H1 (cell line): Measurements from ENCODE around the gene NRXN3.

Experiments
- EZH2 ChIP-seq: fragments of 200-600 bp; sonication (generic); IDR thresholded peaks from 2 replicates; pipeline ENCODE4 v1.7.1; 2012; ENCODE audit warnings: low read depth, mild to moderate bottlenecking, moderate library complexity, low read length, inconsistent platforms; ENCODE audit not compliant: severe bottlenecking
- POLR2A ChIP-seq, 2 experiments: IDR thresholded peaks; 1 replicate in 1 of 2; 2 replicates in 1 of 2; pipeline ENCODE4 v1.6.1; 2011; ENCODE audit warnings: low read depth in 2 of 2, low read length in 2 of 2, mild to moderate bottlenecking in 2 of 2; ENCODE audit errors: control extremely low read depth in 1 of 2
- POLR2AphosphoS5 ChIP-seq: IDR thresholded peaks from 2 replicates; pipeline ENCODE4 v1.6.1; 2011; ENCODE audit warnings: low read depth, low read length
- SIN3A ChIP-seq, 2 experiments: IDR thresholded peaks in 1 of 2; conservative IDR thresholded peaks in 1 of 2; 2 replicates each; pipeline ENCODE4 v1.6.1; 2011 to 2012; ENCODE audit warnings: low read length in 2 of 2, improper control_type of control experiment in 1 of 2, low read depth in 1 of 2, mild to moderate bottlenecking in 1 of 2
- TF ChIP-seq, protein P1 (sequence below), 3 experiments: IDR thresholded peaks; 1 replicate in 2 of 3; 2 replicates in 1 of 3; pipeline versions ENCODE4 v1.5.1 to v1.6.1; 2011; ENCODE audit warnings: low read length in 3 of 3, mild to moderate bottlenecking in 3 of 3, inconsistent platforms in 2 of 3, low read depth in 1 of 3, moderate library complexity in 1 of 3; ENCODE audit not compliant: insufficient read depth in 1 of 3; ENCODE audit errors: control extremely low read depth in 1 of 3
- TF ChIP-seq, protein P2 (sequence below): IDR thresholded peaks from 2 replicates; pipeline ENCODE4 v1.6.1; 2011; ENCODE audit warnings: low read length, improper control_type of control experiment

DNA sequence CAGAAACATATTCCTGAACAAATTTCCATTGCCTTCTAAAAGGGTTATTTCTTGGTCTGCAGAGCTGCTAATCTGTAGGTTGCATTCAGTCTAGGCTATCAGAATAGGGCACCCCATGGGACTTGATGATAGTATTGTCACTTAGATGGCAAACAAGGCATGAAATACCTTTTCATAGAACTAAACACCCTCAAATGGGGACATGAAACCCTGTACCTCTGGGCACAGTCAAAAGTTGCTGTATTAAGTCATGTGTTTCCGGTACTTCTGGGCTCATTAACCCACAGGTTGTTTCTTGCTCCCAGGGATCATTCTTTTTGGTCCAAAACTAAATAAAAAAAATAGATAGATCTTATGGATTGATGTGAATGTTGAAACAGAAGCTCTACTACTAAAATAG lies 930.4 kb downstream of the NRXN3 start:
- TF ChIP-seq SIN3A (conservative IDR thresholded peaks at IDR 0.05 in 1 of 2, IDR thresholded peaks at IDR 0.05 in 1 of 2; ENCODE audit: low read depth in 1 of 2, low read length in 2 of 2): no peak
- no peak for TF ChIP-seq POLR2AphosphoS5
- no peak for TF ChIP-seq EZH2
- no peak for TF ChIP-seq POLR2A (IDR thresholded peaks at IDR 0.05; ENCODE audit: control extremely low read depth in 1 of 2, low read depth in 2 of 2, low read length in 2 of 2)
- TF ChIP-seq, protein P1, sequence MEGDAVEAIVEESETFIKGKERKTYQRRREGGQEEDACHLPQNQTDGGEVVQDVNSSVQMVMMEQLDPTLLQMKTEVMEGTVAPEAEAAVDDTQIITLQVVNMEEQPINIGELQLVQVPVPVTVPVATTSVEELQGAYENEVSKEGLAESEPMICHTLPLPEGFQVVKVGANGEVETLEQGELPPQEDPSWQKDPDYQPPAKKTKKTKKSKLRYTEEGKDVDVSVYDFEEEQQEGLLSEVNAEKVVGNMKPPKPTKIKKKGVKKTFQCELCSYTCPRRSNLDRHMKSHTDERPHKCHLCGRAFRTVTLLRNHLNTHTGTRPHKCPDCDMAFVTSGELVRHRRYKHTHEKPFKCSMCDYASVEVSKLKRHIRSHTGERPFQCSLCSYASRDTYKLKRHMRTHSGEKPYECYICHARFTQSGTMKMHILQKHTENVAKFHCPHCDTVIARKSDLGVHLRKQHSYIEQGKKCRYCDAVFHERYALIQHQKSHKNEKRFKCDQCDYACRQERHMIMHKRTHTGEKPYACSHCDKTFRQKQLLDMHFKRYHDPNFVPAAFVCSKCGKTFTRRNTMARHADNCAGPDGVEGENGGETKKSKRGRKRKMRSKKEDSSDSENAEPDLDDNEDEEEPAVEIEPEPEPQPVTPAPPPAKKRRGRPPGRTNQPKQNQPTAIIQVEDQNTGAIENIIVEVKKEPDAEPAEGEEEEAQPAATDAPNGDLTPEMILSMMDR (IDR thresholded peaks at IDR 0.05; ENCODE audit: control extremely low read depth in 1 of 3, insufficient read depth in 1 of 3, low read depth in 1 of 3, low read length in 3 of 3): no peak
- TF ChIP-seq, protein P2, sequence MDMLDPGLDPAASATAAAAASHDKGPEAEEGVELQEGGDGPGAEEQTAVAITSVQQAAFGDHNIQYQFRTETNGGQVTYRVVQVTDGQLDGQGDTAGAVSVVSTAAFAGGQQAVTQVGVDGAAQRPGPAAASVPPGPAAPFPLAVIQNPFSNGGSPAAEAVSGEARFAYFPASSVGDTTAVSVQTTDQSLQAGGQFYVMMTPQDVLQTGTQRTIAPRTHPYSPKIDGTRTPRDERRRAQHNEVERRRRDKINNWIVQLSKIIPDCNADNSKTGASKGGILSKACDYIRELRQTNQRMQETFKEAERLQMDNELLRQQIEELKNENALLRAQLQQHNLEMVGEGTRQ: no peak
